HepG2 (cell line): ENCODE results near the gene SPTA1.

Source experiments
- BCLAF1 ChIP-seq: fragments of 450-650 bp; IDR thresholded peaks from 2 replicates; pipeline ENCODE4 v1.6.1; 2017; ENCODE audit warnings: mild to moderate bottlenecking
- CTCF ChIP-seq: sonication (generic); formaldehyde crosslinking; IDR thresholded peaks from 2 replicates; pipeline ENCODE4 v1.5.0; 2020; ENCODE audit warnings: mild to moderate bottlenecking, missing genetic modification reagents, moderate library complexity
- ZHX2 ChIP-seq, 2 experiments: sonication (generic) in 1 of 2; formaldehyde crosslinking in 1 of 2; IDR thresholded peaks; 2 replicates each; pipeline versions ENCODE4 v1.6.1 to v1.9.0; 2014 to 2022; ENCODE audit warnings: antibody characterized with exemption in 1 of 2, borderline replicate concordance in 1 of 2, inconsistent platforms in 1 of 2, low read depth in 1 of 2, missing genetic modification reagents in 1 of 2
- ZNF530 ChIP-seq: sonication (generic); formaldehyde crosslinking; IDR thresholded peaks from 2 replicates; pipeline ENCODE4 v1.5.0; 2020; ENCODE audit warnings: low read depth, mild to moderate bottlenecking, missing genetic modification reagents

- TF ChIP-seq ZHX2 (IDR thresholded peaks at IDR 0.05; ENCODE audit: low read depth) (no peak), ZHX2 (CRISPR knock-in tag; IDR thresholded peaks at IDR 0.05; ENCODE audit: borderline replicate concordance) (no peak), CTCF (no peak), ZNF530 (CRISPR knock-in tag) (no peak), BCLAF1 (no peak)
Measured at GRCh38 chr1:158681606-158682005, 4.9 kb downstream of the SPTA1 start.
